Natural killer cell (primary cell): ENCODE results near the gene SMG1. TPM values are rescaled to one million over a fixed set of nuclear protein-coding genes. Genes with fewer than 3 reads are reported as not detected.

ENCODE experiments used
- ATAC-seq, 3 donors: fragments of 150-1000 bp in 2 of 3; fragments of 200-7000 bp in 1 of 3; cut with Tn5 transposase; 1 replicate in 1 of 3; 2 replicates in 2 of 3; pipeline ENCODE4 v1.10.0; 2021; ENCODE audit warnings: mild to moderate bottlenecking in 2 of 3, moderate library complexity in 2 of 3
- DNase-seq, 2 donors: peaks; one replicate each; pipeline versions ENCODE4 v3.0.0 to v3.0.0-alpha.2; 2013 to 2021; ENCODE audit warnings: mixed read lengths in 1 of 2
- H3K27ac ChIP-seq: one replicate; pipeline ENCODE4 v1.5.1; 2013; ENCODE audit warnings: mild to moderate bottlenecking, low read length
- H3K27me3 ChIP-seq: one replicate; pipeline ENCODE4 v1.6.1; 2013; ENCODE audit warnings: low read length; ENCODE audit not compliant: control insufficient read depth, insufficient read depth
- H3K36me3 ChIP-seq: one replicate; pipeline ENCODE4 v1.6.1; 2013; ENCODE audit warnings: low read length; ENCODE audit not compliant: control insufficient read depth, insufficient read depth
- H3K4me1 ChIP-seq: one replicate; pipeline ENCODE4 v1.6.1; 2013; ENCODE audit warnings: low read length; ENCODE audit not compliant: control insufficient read depth, insufficient read depth
- H3K4me3 ChIP-seq: one replicate; pipeline ENCODE4 v1.5.1; 2013; ENCODE audit warnings: low read length
- H3K9me3 ChIP-seq: one replicate; pipeline ENCODE4 v1.6.1; 2013; ENCODE audit warnings: low read length; ENCODE audit not compliant: control insufficient read depth, insufficient read depth
- H3K27ac Mint-ChIP-seq, 2 donors: one replicate each; pipeline ENCODE4 v1.8.0; 2022; ENCODE audit warnings: mild to moderate bottlenecking in 2 of 2, mixed read lengths in 2 of 2, moderate library complexity in 1 of 2
- H3K27me3 Mint-ChIP-seq, 2 donors: one replicate each; pipeline ENCODE4 v1.8.0; 2022; ENCODE audit warnings: low read depth in 2 of 2, mixed read lengths in 2 of 2
- H3K36me3 Mint-ChIP-seq: one replicate; pipeline ENCODE4 v1.8.0; 2022; ENCODE audit warnings: mixed read lengths
- H3K4me1 Mint-ChIP-seq, 2 donors: one replicate each; pipeline ENCODE4 v1.8.0; 2022; ENCODE audit warnings: mixed read lengths in 2 of 2
- H3K4me3 Mint-ChIP-seq: one replicate; pipeline ENCODE4 v1.8.0; 2022; ENCODE audit warnings: mild to moderate bottlenecking, moderate library complexity, mixed read lengths
- H3K9me3 Mint-ChIP-seq, 2 donors: one replicate each; pipeline ENCODE4 v1.8.0; 2022; ENCODE audit warnings: mixed read lengths in 2 of 2
- WGBS: methylation state at CpG from one replicate; pipeline ENCODE4 v1.1.7; 2013; ENCODE audit warnings: missing lambda C conversion rate; ENCODE audit not compliant: insufficient coverage; 5-methylcytosine and 5-hydroxymethylcytosine counted together
- intact Hi-C: fragments of 100-400 bp; cut with micrococcal nuclease; formaldehyde crosslinking; loops from one replicate; pipeline ENCODE4 v1.14.2; 2022
- total RNA-seq, 4 donors: library from RNA; stranded (reverse); fragments of 120-200 nt in 1 of 4; gene quantifications; one replicate each; pipeline versions ENCODE4 v1.2.3 to v1.2.4, GENCODE V29; 2013 to 2022
- TF ChIP-seq, protein P1 (sequence below): fragments of 200-600 bp; IDR thresholded peaks from one replicate; pipeline ENCODE4 v1.8.0; 2022; ENCODE audit warnings: antibody characterized with exemption

The SMG1 gene
- total RNA-seq, 3 donors from 2014 or later (not counting 1 experiment from before 2014, with no cell fraction given): 215 to 253 (median 246) TPM

DNA sequence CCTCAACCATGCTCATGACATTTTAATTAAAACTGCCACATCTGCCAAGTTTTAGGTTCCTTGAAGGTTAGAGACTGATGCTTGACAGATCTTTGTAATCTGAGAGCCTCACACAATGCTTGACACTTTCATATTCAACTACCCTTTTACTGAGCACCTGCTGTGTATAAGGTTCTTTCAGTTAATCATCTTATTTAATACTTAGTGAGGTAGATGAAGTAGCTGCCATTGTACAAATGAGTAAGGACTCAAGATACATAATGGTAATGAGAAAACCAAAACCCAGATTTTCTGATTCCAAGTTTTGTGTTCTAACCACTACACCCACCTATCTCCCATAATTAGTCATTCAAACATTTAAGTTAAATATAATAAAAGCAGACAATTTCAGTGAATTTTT lies 89.5 kb downstream of the SMG1 start:
- no peaks in the 10 kb centered on the region for H3K9me3 ChIP-seq
- Mint-ChIP-seq H3K27ac (peak overlapping the region; percentile 7 to 66), H3K4me3 (no peak overlapping the region), H3K4me1 (peaks cover 0 to 4% of the 10 kb centered on the region in 2 donors), H3K36me3 (peaks cover 43% of the 10 kb centered on the region), H3K27me3 (no peaks in the 10 kb centered on the region), H3K9me3 (no peaks in the 10 kb centered on the region)
- intact Hi-C loops: no loop called here
- H3K4me3 ChIP-seq: no peak overlapping the region
- H3K27me3 ChIP-seq: no peaks in the 10 kb centered on the region
- ATAC-seq (no peak), DNase-seq (no peak)
- no peaks in the 10 kb centered on the region for H3K4me1 ChIP-seq
- TF ChIP-seq, protein P1, sequence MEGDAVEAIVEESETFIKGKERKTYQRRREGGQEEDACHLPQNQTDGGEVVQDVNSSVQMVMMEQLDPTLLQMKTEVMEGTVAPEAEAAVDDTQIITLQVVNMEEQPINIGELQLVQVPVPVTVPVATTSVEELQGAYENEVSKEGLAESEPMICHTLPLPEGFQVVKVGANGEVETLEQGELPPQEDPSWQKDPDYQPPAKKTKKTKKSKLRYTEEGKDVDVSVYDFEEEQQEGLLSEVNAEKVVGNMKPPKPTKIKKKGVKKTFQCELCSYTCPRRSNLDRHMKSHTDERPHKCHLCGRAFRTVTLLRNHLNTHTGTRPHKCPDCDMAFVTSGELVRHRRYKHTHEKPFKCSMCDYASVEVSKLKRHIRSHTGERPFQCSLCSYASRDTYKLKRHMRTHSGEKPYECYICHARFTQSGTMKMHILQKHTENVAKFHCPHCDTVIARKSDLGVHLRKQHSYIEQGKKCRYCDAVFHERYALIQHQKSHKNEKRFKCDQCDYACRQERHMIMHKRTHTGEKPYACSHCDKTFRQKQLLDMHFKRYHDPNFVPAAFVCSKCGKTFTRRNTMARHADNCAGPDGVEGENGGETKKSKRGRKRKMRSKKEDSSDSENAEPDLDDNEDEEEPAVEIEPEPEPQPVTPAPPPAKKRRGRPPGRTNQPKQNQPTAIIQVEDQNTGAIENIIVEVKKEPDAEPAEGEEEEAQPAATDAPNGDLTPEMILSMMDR: no peak
- no peak overlapping the region for H3K27ac ChIP-seq
- peaks cover 97% of the 10 kb centered on the region for H3K36me3 ChIP-seq

DNA sequence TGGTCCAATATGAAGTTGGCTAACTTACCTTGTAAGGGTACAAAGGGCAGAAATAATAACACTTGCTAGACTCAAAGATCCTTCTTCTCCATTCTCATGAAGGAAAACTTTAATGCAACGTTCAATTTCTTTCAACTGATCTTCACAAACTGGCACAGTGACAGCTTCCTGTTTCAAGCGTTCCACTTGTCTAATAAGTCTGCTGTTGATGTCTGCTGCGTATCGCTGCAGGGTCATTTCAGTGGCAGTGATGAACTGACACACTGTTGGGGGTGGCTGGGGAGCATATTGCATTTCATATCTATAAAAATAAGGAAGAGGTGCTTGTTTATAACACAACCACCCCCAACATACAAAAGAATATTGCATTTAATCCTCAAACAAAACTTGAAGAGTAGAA lies 91.3 kb downstream of the SMG1 start:
- Mint-ChIP-seq H3K4me1 (peaks cover 0 to 4% of the 10 kb centered on the region in 2 donors), H3K9me3 (no peaks in the 10 kb centered on the region), H3K27me3 (no peaks in the 10 kb centered on the region), H3K4me3 (no peak overlapping the region), H3K36me3 (peaks cover 40% of the 10 kb centered on the region), H3K27ac (peak overlapping the region in 1 of 2 donors; percentile 29)
- H3K4me3 ChIP-seq: no peak overlapping the region
- 69% methylated on average over 2 of the region's 4 CpGs for WGBS
- peaks cover 96% of the 10 kb centered on the region for H3K36me3 ChIP-seq
- no peaks in the 10 kb centered on the region for H3K4me1 ChIP-seq
- intact Hi-C loops: no loop called here
- no peaks in the 10 kb centered on the region for H3K27me3 ChIP-seq
- ATAC-seq: no peak
- H3K27ac ChIP-seq: no peak overlapping the region
- H3K9me3 ChIP-seq: no peaks in the 10 kb centered on the region
- TF ChIP-seq, protein P1: no peak
- no peak for DNase-seq

DNA sequence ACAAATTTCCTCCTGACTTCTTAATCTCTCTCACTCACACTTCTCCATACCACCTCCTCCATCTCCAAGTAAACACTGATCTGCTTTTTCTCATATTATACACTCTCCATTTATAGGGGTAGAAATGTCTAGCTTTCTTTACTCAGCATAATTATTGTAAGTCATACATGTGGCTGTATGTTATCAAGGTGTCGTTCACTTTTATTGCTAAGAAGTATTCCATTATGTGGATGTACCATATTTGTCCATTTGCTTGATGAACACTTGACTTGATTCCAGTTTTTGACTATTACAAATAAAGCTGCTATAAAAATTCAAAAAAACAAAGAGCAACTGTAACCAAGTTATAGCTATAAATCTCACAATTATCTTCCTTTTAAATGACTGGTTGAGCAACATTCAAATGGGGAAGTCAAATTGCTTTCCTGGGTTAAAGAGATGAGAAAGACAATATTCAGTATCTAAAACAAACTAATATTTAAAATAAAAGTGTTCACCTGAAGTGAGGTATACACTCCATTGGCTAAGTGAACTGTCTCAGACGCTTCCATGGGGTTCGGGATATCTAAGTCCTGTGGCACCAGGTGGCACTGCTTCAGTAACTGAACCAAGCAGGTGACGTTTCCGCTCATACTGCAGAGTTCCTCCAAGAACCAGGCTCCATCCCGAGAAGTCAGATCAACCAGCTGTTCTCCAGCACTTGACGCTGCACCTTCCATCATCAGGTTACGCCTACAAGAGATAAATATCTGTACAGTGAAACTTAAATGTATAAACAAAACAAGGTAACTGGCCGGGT lies 92.3 kb downstream of the SMG1 start:
- no peaks in the 10 kb centered on the region for H3K27me3 Mint-ChIP-seq
- Histone ChIP-seq H3K4me1 (no peaks in the 10 kb centered on the region), H3K27ac (no peak overlapping the region), H3K27me3 (no peaks in the 10 kb centered on the region), H3K4me3 (no peak overlapping the region), H3K9me3 (no peaks in the 10 kb centered on the region), H3K36me3 (peaks cover 96% of the 10 kb centered on the region)
- H3K9me3 Mint-ChIP-seq: no peaks in the 10 kb centered on the region
- peaks cover 32% of the 10 kb centered on the region for H3K36me3 Mint-ChIP-seq
- ATAC-seq: no peak
- TF ChIP-seq, protein P1: no peak
- no peak overlapping the region for H3K4me3 Mint-ChIP-seq
- intact Hi-C loops: no loop called here
- H3K4me1 Mint-ChIP-seq: peaks cover 0 to 4% of the 10 kb centered on the region in 2 donors
- DNase-seq: no peak
- H3K27ac Mint-ChIP-seq: peak overlapping the region in 1 of 2 donors; percentile 29
- WGBS: 94% methylated on average over 8 of the region's 9 CpGs

DNA sequence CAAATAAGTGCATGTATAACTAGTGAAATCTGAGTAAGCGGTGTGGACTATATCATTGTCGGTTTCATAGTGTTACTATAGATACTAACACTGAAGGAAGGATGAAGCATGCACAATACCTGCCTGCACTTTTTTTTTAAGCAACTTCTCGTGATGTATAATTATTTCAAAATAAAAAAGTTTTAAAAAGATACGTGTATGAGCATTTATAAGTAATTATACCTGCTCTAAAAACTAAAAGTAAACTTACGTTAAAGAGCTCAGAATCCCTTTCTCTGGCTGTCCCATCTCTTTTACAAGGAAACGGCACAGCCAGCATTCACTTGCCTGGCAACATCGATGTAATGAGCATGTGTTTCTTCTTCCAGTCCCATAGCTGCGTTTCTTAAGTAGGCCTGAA lies 93.6 kb downstream of the SMG1 start:
- Mint-ChIP-seq H3K36me3 (peaks cover 33% of the 10 kb centered on the region), H3K9me3 (no peaks in the 10 kb centered on the region), H3K27ac (no peak overlapping the region), H3K4me3 (no peak overlapping the region), H3K4me1 (no peaks in the 10 kb centered on the region), H3K27me3 (no peaks in the 10 kb centered on the region)
- no peak overlapping the region for H3K27ac ChIP-seq
- no peaks in the 10 kb centered on the region for H3K9me3 ChIP-seq
- intact Hi-C loops: no loop called here
- H3K36me3 ChIP-seq: peaks cover 92% of the 10 kb centered on the region
- no peaks in the 10 kb centered on the region for H3K4me1 ChIP-seq
- 97% methylated on average over 6 of the region's 8 CpGs for WGBS
- H3K27me3 ChIP-seq: no peaks in the 10 kb centered on the region
- ATAC-seq (no peak), DNase-seq (no peak)
- TF ChIP-seq, protein P1: no peak
- no peak overlapping the region for H3K4me3 ChIP-seq
